Activated CD8-positive, alpha-beta memory T cell treated with anti-CD3 and anti-CD28 coated beads, Interleukin-2, amount 10 ng/mL, durations not matched to agents 7 days and 5 days (primary cell): ENCODE results near the gene CACNA1S. TPM values are rescaled to one million over a fixed set of nuclear protein-coding genes. Genes with fewer than 3 reads are reported as not detected.

Experiments used
- ATAC-seq: fragments of 150-1000 bp; cut with Tn5 transposase; one replicate; pipeline ENCODE4 v1.10.0; 2021; ENCODE audit warnings: moderate library complexity
- CTCF ChIA-PET: fragments of 350-600 bp; sonication (Branson Sonifier 250); formaldehyde crosslinking; loops from one replicate; lab custom pipeline; 2021; ENCODE audit warnings: antibody characterized with exemption; lab: Charles Lee
- DNase-seq: peaks from one replicate; pipeline ENCODE4 v3.0.0-alpha.2; 2020
- H3K27ac Mint-ChIP-seq: one replicate; pipeline ENCODE4 v1.8.0; 2021; ENCODE audit warnings: mild to moderate bottlenecking, mixed read lengths
- H3K27me3 Mint-ChIP-seq: one replicate; pipeline ENCODE4 v1.8.0; 2021; ENCODE audit warnings: mixed read lengths
- H3K36me3 Mint-ChIP-seq: one replicate; pipeline ENCODE4 v1.8.0; 2021; ENCODE audit warnings: mild to moderate bottlenecking, mixed read lengths
- H3K4me1 Mint-ChIP-seq: one replicate; pipeline ENCODE4 v1.8.0; 2021; ENCODE audit warnings: mixed read lengths
- H3K4me3 Mint-ChIP-seq: one replicate; pipeline ENCODE4 v1.8.0; 2021; ENCODE audit warnings: mild to moderate bottlenecking, moderate library complexity, mixed read lengths
- H3K9me3 Mint-ChIP-seq: one replicate; pipeline ENCODE4 v1.8.0; 2022; ENCODE audit warnings: low read depth, mixed read lengths
- total RNA-seq, 2 experiments: library from RNA; stranded (reverse); gene quantifications; one replicate each; pipeline ENCODE4 v1.2.3, GENCODE V29; 2021

Gene CACNA1S
- total RNA-seq, 2 experiments from 2014 or later, result not detected

DNA sequence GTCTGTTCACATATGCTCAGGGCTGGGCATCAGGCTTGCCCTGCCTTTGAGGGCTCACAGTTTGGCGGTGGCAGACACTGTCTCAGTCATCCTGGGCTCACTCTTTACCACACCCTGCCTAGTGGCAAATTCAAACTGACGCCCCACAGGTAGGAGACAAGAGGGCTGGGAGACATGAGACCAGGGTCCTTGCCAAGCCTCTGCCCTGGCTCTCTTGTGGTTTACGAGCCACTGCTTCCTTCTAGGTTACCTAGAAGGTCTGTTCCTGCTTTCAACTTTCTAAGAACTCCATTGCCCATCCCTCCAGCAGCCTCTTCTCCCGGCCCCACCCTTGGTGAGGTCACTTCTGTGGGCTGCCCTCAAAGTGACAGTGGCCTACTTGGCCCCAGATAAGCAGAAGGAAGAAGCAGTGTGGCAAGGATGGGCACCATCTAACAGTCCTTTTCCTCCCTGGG is 99.2 kb downstream of the CACNA1S start:
- Mint-ChIP-seq H3K4me3 (peak overlapping the region; percentile 27), H3K36me3 (peaks cover 24% of the 10 kb centered on the region), H3K4me1 (peaks cover 91% of the 10 kb centered on the region), H3K9me3 (no peaks in the 10 kb centered on the region), H3K27ac (peak overlapping the region; percentile 82), H3K27me3 (no peaks in the 10 kb centered on the region)
- peak; percentile 76 for ATAC-seq
- DNase-seq, result peak; percentile 80
- CTCF ChIA-PET, result interaction anchor here (1.5 to 8.7 kb wide), 3 partner anchors 8 to 33 kb away, joined by 7 to 71 read pairs (median 8); partner anchors contain the start of gene KIF21B

DNA sequence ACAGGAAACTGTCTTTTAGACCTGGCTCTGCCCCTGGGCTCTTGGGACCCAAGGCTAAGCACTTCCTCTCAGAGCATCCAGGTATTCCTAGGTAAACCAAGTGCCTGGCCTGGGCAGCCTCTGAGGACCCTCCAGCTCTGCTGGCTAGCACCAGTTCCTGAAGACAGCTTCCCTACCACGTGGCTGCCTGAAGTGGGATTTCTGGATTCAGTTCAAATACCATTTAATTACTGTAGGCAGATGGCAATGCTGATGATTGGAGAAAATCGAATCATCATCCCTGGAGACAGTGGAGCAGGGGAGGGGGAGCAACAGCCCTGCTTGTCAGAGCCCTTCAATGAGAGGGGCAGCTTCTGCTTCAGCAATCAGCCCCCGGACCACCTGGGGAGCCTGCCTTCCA is 100.6 kb downstream of the CACNA1S start:
- Mint-ChIP-seq H3K36me3 (peaks cover 23% of the 10 kb centered on the region), H3K9me3 (no peaks in the 10 kb centered on the region), H3K27me3 (no peaks in the 10 kb centered on the region), H3K4me3 (no peak overlapping the region), H3K27ac (peak overlapping the region; percentile 82), H3K4me1 (peaks cover 77% of the 10 kb centered on the region)
- no peak for ATAC-seq
- DNase-seq, result no peak
- CTCF ChIA-PET, result interaction anchor here (1.5 to 8.7 kb wide), 5 partner anchors 9 to 40 kb away, joined by 7 to 71 read pairs (median 9); partner anchors contain the start of gene KIF21B

DNA sequence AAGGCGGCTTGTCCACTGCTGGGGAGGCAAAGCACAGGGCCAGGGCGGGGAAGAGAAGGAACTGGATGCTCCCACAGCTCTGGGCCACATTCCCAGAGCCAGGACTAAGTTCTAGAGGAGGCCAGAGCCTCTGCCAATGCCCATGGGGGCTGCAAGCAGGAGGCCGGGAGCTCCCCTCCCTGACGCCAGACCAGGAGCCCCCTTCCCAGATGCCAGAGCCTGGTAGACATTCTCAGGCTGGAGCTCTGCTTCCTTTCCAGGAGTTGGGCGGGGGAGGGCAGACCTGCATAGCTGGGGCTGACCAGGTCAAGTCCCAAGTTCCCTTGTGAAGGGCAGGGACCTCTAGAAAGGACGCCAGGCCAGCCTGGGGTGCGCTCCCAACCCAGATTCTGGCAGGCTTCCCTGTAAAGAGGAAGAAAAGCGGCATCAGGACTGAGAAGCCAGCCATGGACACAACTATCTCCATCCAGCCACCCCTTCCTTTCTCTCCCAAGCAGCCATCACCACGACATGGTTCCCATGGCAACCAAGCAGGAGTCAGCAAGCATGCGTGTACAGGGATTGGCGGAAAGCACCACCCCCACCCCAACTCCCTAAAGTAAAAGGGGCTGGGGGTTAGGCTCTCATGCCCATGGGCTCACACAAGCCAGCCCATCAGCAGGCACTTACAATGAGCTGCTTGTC is 102.1 kb downstream of the CACNA1S start:
- Mint-ChIP-seq H3K36me3 (peaks cover 21% of the 10 kb centered on the region), H3K4me3 (no peak overlapping the region), H3K27me3 (no peaks in the 10 kb centered on the region), H3K4me1 (peaks cover 62% of the 10 kb centered on the region), H3K9me3 (no peaks in the 10 kb centered on the region), H3K27ac (peak overlapping the region; percentile 50)
- CTCF ChIA-PET, result interaction anchor here (0.8 to 8.7 kb wide), 4 partner anchors 10 to 38 kb away, joined by 7 to 71 read pairs (median 12); partner anchors contain the start of gene KIF21B
- ATAC-seq (no peak), DNase-seq (no peak)

- Mint-ChIP-seq H3K4me3 (no peak overlapping the region), H3K4me1 (peaks cover 49% of the 10 kb centered on the region), H3K27me3 (no peaks in the 10 kb centered on the region), H3K27ac (no peak overlapping the region), H3K9me3 (no peaks in the 10 kb centered on the region), H3K36me3 (peaks cover 33% of the 10 kb centered on the region)
- CTCF ChIA-PET, result interaction anchor here (1.1 to 8.7 kb wide), 5 partner anchors 12 to 37 kb away, joined by 3 to 71 read pairs (median 9); partner anchors contain the start of gene KIF21B
- ATAC-seq (no peak), DNase-seq (no peak)
Measured at GRCh38 chr1:201008666-201009360, 103.4 kb downstream of the CACNA1S start.

DNA sequence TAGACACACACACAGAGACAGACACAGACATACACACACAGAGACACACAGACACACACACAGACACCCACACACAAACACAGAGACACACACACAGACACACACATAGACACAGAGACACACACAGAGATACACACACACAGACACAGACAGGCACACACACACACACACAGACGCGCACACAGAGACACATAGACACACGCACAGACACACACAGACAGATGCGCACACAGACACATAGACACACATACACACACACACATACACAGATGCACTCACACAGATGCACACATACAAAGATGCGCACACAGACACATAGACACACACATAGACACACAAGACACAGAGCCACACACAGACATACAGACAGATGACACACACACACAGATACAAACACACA is 104.7 kb downstream of the CACNA1S start:
- Mint-ChIP-seq H3K9me3 (no peaks in the 10 kb centered on the region), H3K27ac (no peak overlapping the region), H3K27me3 (no peaks in the 10 kb centered on the region), H3K36me3 (peaks cover 42% of the 10 kb centered on the region), H3K4me3 (no peak overlapping the region), H3K4me1 (peaks cover 36% of the 10 kb centered on the region)
- ATAC-seq (no peak), DNase-seq (no peak)
- CTCF ChIA-PET, result no interaction called here

- Mint-ChIP-seq H3K4me1 (peaks cover 25% of the 10 kb centered on the region), H3K27ac (no peak overlapping the region), H3K36me3 (peaks cover 49% of the 10 kb centered on the region), H3K27me3 (no peaks in the 10 kb centered on the region), H3K9me3 (no peaks in the 10 kb centered on the region), H3K4me3 (no peak overlapping the region)
- DNase-seq (no peak), ATAC-seq (no peak)
- CTCF ChIA-PET, result interaction anchor here (1.0 kb wide), 1 partner anchor 27 kb away, joined by 3 read pairs; no protein-coding TSS in a partner anchor
Measured at GRCh38 chr1:201006450-201006849, 105.8 kb downstream of the CACNA1S start.

DNA sequence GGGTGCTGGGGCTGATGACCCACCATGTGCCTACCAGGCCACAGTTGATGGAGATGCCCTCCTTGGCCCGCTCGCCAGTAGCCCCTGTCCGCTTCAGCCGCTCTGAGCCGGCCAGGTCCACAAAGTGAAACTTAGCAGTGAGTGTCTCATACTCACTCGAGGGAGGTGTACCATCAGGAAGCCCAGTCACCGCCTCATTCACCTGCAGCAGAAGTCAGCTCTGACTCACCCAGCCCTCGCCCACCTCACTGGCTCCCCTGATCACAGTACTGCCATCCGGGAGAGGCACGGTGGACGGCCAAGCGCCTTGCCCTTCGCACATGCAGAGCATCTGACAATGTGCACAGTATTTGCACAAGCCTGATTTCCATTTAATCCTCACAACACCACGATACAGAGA is 107.5 kb downstream of the CACNA1S start:
- DNase-seq, result no peak
- Mint-ChIP-seq H3K4me1 (peaks cover 14% of the 10 kb centered on the region), H3K27ac (peak overlapping the region; percentile 22), H3K36me3 (peaks cover 52% of the 10 kb centered on the region), H3K4me3 (no peak overlapping the region), H3K9me3 (no peaks in the 10 kb centered on the region), H3K27me3 (no peaks in the 10 kb centered on the region)
- CTCF ChIA-PET, result interaction anchor here (0.9 to 1.6 kb wide), 3 partner anchors 15 to 38 kb away, joined by 3 to 6 read pairs (median 4); no protein-coding TSS in a partner anchor
- no peak for ATAC-seq

DNA sequence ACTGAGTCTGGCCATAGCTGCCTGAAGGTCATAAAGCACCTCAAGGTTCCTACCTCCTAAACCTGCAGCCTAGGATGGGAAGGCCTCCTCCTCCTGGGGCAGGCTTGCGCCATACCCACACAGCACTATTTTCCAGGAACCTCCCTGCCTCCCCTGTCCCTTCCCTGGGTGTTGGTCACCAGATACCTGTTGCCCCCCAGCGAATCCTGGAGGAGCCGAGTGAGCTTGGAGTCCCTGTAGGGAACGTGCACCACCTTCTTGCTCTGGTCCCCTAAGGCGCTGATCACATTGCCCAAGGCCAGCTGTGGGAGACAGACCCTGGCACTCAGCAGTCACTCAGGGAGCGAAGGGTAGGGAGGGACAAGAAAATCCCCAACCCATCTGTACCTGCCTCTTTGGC is 108.1 kb downstream of the CACNA1S start:
- CTCF ChIA-PET, result interaction anchor here (1.3 kb wide), 1 partner anchor 24 kb away, joined by 4 read pairs; no protein-coding TSS in a partner anchor
- no peak for ATAC-seq
- peaks cover 50% of the 10 kb centered on the region for H3K36me3 Mint-ChIP-seq

GRCh38 chr1:201002510-201002909 is 109.7 kb downstream of the CACNA1S start:
- CTCF ChIA-PET, result interaction anchor here (1.3 kb wide), 1 partner anchor 31 kb away, joined by 3 read pairs; no protein-coding TSS in a partner anchor
- no peaks in the 10 kb centered on the region for H3K4me1 Mint-ChIP-seq
- peak overlapping the region; percentile 1 for H3K27ac Mint-ChIP-seq
- H3K36me3 Mint-ChIP-seq, result peaks cover 63% of the 10 kb centered on the region
- DNase-seq (no peak), ATAC-seq (no peak)
- no peaks in the 10 kb centered on the region for H3K9me3 Mint-ChIP-seq
- no peak overlapping the region for H3K4me3 Mint-ChIP-seq
- no peaks in the 10 kb centered on the region for H3K27me3 Mint-ChIP-seq

More for the DNA sequence above, 108.1 kb downstream of the CACNA1S start:
- H3K4me3 Mint-ChIP-seq, result no peak overlapping the region
- H3K27me3 Mint-ChIP-seq, result no peaks in the 10 kb centered on the region
- H3K9me3 Mint-ChIP-seq, result no peaks in the 10 kb centered on the region
- H3K27ac Mint-ChIP-seq, result peak overlapping the region; percentile 17
- no peak for DNase-seq
- peaks cover 9% of the 10 kb centered on the region for H3K4me1 Mint-ChIP-seq

DNA sequence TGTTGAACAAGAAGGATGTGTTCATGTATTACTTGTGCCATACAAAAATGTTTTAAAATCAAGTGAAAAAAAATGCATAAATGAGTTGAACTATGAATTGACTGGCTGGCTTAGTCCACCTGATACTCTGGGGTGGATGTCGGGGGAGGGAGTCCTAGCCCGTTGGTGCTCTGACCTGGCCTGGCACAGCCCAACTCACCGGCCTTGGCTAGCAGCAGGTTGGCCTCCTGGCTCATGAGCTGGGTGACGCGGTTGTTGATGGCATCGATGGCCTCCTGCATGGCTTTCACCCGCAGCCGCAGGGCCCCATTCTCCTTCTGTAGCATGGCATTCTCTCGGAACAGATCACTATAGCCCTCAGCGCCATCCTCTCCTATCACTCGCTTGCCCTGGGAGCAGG is 110.3 kb downstream of the CACNA1S start:
- Mint-ChIP-seq H3K27me3 (no peaks in the 10 kb centered on the region), H3K36me3 (peaks cover 67% of the 10 kb centered on the region)

GRCh38 chr1:201000391-201000790 is 111.8 kb downstream of the CACNA1S start:
- no peaks in the 10 kb centered on the region for H3K9me3 Mint-ChIP-seq
- no peak overlapping the region for H3K27ac Mint-ChIP-seq
- no peaks in the 10 kb centered on the region for H3K4me1 Mint-ChIP-seq
- H3K27me3 Mint-ChIP-seq, result no peaks in the 10 kb centered on the region
- peaks cover 75% of the 10 kb centered on the region for H3K36me3 Mint-ChIP-seq
- no peak for DNase-seq
- CTCF ChIA-PET, result interaction anchor here (0.7 kb wide), 1 partner anchor 21 kb away, joined by 3 read pairs; no protein-coding TSS in a partner anchor
- no peak overlapping the region for H3K4me3 Mint-ChIP-seq
- ATAC-seq, result no peak

More for the DNA sequence above, 110.3 kb downstream of the CACNA1S start:
- H3K27ac Mint-ChIP-seq, result no peak overlapping the region
- ATAC-seq (no peak), DNase-seq (no peak)
- H3K4me1 Mint-ChIP-seq, result no peaks in the 10 kb centered on the region
- H3K9me3 Mint-ChIP-seq, result no peaks in the 10 kb centered on the region
- CTCF ChIA-PET, result interaction anchor here (1.3 kb wide), 1 partner anchor 30 kb away, joined by 3 read pairs; no protein-coding TSS in a partner anchor
- no peak overlapping the region for H3K4me3 Mint-ChIP-seq

- no peak overlapping the region for H3K4me3 Mint-ChIP-seq
- peaks cover 73% of the 10 kb centered on the region for H3K36me3 Mint-ChIP-seq
- H3K4me1 Mint-ChIP-seq, result no peaks in the 10 kb centered on the region
- H3K9me3 Mint-ChIP-seq, result no peaks in the 10 kb centered on the region
- CTCF ChIA-PET, result no interaction called here
- DNase-seq (no peak), ATAC-seq (no peak)
- H3K27ac Mint-ChIP-seq, result no peak overlapping the region
- H3K27me3 Mint-ChIP-seq, result no peaks in the 10 kb centered on the region
Measured at GRCh38 chr1:200999667-201000066, 112.6 kb downstream of the CACNA1S start.

DNA sequence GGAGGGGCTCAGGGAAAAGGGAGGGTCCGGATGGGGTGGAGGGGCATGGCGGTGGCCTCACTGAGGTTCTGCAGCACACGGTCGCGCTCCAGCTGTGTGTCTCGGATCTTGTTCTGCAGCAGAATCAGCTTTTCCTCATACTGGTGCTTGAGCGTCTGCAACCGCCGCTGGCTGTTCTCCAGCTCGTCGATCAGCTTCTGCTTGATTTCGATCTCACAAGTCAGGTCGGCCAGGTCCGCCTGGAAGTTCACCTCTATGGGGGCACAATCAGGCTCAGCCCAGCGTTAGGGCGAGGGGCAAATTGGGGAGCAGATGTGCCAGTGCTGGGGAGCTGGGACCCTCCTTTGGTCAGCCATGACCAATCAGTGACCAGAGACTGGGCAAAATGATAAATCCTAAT is 113.9 kb downstream of the CACNA1S start:
- no peak for ATAC-seq
- no peaks in the 10 kb centered on the region for H3K9me3 Mint-ChIP-seq
- no peak overlapping the region for H3K4me3 Mint-ChIP-seq
- no peak for DNase-seq
- no peak overlapping the region for H3K27ac Mint-ChIP-seq
- no peaks in the 10 kb centered on the region for H3K4me1 Mint-ChIP-seq
- peaks cover 70% of the 10 kb centered on the region for H3K36me3 Mint-ChIP-seq
- CTCF ChIA-PET, result interaction anchor here (1.7 kb wide), 1 partner anchor 18 kb away, joined by 7 read pairs; no protein-coding TSS in a partner anchor
- H3K27me3 Mint-ChIP-seq, result no peaks in the 10 kb centered on the region
